NCI-H1417 (cell line): ENCODE data around the gene TMEM54.

ENCODE experiments used
- DNase-seq, 3 experiments: peaks; one replicate each; lab custom pipeline; 2025; lab: John Stamatoyannopoulos, UW

Gene TMEM54

DNA sequence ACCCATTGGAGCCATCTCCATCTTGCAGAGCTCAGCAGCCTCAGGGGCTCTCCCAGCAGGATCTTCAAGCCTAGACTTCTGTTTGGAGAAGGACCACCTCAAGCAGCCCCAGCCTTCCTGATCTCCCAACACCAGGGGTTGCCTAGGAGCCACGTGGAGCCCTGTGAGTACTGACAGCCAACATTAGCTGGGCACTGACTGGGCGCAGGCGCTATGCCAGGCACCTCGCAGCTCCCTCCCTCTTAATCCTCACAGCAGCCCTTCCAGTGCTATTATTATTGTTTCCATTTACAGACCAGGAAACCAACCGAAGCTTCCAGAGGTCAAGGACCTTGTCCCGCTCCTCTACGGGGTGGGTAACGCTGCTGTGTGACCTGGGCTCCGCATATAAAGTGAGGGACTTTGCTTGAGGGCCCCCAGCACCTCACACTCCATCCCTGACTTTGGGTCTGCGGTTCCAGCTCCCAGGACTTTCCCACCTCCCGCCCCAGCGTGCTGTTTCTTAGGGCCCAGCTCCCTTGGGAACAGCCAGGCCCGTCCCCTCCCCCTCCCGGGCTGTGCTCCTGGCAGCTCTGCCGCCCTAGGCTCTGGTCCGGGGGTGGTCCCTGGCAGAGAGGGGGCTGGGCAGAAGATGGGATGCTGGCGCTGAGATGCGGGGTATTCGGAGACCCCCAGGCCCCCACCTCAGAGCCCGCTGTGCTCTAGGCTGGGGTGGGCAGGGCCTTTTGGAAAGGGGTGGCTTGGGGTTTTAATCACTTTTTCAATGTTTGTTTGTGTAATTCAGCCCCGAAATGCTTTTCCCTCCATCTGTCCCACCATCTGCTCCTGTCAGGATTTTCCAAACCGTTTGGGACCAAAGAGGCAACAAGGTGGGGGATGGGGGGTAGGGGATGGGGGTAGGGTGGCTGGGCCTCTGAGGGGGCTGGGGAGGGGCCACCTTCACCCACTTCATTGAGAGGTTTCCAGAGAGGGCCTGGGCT, 19.0 kb downstream of the TMEM54 start:
- peak in 2 of 3 experiments; percentile 14 to 29 for DNase-seq

DNA sequence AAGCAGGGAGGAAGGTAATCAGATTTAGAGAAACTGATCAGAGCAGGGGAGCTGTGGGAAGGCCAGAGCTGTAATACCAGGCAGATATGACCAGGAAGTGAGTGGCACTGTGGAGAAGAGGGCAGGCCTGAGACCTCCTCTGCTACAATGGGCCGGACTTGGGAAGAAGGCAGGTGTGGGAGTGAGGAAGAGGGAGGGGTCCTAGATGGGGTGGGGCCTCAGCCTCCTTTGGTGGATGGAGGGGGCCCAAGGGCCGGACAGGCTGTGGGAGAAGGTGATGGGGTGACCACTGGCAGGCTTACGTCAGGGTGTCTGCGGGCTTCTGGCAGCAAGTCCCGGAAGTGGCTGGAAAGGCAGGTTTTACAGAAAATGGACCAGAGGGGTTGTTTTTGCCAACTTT, 19.9 kb downstream of the TMEM54 start:
- DNase-seq, result no peak

DNA sequence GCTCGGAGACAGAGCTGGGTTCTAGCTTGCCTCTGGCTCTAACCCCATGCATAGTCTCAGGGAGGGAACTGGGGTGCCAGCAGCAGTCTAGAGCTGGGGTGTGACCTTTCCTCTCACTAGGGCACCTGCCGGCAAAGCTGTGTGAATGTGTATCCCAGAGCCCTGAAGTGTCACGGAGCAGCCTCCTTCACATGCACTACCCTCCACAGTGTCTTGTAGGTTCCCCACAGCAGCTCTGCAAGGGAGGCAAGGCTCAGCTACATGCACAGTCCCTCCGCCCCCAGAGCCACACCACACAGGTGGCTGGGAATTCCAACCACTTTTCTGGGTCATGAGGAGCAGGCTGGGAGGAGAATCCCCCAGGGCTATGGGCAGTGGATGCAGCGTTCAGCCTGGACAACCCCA, 22.6 kb downstream of the TMEM54 start:
- no peak for DNase-seq

DNA sequence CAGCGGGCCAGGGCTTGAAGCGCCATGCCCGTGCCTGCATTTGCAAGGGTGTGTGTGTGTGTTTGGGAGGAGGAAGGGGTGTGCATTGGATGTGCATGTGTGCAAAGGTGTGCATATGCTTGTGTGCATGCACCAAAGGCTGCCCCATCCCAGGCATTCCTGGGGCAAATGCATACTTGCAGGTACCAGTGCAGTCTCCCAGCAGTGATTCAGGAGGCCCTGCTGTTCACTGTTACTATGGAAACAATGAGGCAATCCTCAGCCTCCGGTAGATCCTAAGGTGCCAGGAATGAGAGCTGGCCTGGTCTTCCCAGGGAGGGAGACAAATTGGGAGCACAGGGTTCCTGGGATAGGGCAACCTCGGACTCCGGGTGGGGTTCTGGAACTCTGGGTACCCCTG, 23.0 kb downstream of the TMEM54 start:
- DNase-seq, result peak in 2 of 3 experiments; percentile 15 to 41

DNA sequence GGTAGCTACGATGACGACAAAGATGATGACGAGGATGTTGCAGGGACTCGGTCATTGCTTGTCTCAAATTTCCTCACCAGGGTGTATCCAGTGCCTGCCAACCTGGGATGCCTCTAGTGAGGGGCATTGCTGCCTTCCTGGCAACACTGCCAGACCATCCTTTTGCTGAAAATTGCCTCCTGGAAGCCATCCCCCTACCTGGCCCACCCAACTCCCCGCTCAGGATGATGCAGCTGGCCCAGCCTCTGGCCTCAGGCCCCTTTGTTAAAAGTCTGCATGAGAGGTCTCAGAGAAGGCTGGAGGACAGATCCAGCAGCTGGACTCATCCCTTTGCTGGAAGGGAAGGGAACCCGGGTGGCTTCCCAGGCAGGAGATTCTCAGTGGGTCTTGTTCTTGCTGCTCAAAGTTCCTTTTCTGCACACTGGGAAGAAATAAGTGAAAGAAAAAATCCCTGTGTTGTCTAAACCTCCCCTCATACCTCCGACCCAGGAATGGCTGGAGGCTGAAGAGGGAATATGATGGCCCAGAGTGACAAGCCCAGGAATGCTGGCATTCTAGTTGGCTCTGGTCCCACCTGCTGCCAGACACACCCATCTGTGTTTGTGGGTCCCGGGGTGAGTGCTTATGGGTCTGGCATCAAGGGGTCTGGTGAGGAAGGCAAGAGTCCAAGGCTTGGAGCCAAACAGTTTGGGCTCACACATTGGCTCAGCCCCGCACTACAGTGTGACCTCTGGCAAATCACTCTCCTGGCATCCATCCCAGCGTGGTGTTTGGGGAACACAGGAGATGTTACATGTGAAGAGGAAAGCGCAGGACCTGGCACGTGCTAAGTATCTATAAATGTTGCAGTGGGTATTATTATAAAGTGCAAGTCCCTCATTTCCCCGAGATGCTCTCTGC, 23.7 kb downstream of the TMEM54 start:
- no peak for DNase-seq

DNA sequence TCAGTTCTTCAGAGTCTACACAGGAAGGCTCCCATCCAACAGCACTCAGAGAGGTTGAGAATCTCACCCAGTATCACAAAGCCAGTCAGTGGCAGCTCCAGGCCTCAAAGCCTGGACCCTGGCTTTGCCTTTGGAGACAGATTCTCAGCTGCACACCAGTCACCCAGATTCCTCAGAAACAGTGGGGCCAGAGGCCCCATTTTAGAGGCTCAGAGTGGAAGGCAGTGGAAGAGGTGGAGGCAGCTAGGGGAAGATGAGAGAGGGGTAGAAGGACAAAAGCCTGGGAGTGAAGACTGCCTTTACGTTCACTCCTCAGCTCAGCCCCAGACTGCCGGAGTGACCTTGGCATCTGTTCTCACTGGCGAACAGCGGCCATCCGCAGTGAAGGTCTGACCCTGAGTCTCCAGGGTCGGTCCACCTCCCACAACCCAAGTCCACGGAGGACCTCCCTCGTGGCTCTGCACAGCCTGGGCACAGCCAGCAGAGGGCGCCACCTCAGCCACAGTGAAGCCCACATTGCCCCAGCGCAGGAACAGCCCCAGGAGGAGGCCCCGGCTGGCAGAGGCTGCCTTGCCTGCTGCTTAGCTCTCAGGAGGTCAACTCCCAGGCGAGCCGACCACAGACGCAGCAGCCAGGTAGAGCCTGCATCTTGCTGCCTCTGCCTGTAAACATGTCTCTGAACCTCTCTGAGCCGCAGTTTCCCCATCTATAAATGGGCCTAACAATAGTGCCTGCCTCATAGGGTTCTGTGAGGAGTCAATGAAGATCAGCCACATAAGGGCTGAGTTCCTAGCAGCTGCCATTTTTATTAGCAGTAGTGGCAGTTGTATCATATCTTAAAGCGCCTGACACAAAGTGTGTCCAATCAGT, 24.6 kb downstream of the TMEM54 start:
- peak; percentile 32 to 40 (median 33) for DNase-seq

DNA sequence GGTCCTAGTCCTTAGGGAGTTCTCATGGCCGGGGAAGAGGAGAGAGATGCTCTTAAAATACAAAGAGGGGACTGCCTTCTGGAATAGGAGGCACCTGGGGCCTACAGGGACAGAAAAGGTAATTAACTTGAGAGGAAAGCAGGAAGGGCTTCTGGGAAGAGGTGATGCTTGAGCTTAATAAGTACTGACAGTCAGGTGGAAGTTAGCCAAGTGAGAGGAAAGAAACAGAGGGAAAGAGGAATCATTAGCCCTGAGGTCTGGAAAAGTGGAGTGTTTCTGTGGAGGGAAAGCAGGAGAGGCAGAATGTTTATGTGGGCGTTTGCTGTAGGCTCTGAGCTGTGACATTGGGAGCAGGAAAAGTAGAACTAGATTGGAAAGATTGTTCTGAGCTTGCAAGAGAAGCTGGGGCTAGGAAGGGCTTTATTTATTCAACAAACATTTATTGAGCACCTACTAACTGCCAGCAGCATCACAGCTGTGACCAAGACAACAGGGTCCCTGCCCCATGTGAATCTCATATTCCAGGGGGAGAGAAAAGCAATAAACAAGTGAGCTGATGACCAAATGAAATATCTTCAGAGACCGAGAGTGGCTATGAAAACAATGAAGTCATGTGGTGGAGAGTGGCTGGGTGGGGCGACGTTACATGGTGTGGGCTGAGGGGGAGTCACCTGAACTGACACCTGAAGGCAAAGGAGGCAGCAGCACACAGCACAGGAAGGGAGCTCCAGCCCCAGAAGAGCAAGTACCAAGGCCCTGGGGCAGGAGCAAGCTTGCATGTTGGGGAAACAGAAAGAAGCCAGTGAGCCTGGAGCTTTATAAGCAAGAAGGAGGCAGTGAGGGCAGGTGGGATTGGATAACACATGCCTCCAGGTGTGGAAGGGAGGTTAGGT, 26.1 kb downstream of the TMEM54 start:
- DNase-seq, result no peak

DNA sequence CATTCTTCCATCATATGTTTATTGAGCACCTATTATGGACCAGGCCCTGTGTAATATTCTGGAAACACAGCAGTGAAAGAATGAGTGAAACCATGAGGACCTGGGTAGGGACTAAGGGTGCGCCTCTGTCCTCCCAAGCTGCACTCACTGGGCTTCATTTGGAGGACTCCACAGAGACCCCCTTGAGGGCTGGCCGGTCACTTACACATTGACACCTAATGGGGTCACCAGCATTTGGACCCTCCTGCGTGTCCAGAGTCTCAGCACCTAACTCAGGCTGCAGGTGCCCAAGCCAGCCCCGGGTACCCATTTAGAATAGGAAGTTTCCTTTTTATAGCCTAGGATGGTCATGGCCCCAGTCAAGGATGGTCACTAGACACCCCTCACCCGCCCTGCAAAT, 27.7 kb downstream of the TMEM54 start:
- DNase-seq, result no peak

DNA sequence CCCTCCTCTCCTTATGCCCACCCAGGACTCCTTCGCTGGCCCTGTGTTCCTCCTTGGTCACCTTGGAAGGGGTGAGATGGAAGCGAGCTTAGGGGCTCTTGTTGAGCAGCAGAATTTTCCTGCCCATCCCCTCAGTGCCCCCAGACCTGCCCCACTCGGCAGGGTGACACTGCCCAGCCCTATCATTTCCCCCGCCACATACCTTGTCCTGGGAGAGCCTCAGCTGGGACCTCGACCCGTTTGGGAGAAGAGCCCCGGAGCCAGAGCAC, 29.1 kb downstream of the TMEM54 start:
- DNase-seq, result no peak

DNA sequence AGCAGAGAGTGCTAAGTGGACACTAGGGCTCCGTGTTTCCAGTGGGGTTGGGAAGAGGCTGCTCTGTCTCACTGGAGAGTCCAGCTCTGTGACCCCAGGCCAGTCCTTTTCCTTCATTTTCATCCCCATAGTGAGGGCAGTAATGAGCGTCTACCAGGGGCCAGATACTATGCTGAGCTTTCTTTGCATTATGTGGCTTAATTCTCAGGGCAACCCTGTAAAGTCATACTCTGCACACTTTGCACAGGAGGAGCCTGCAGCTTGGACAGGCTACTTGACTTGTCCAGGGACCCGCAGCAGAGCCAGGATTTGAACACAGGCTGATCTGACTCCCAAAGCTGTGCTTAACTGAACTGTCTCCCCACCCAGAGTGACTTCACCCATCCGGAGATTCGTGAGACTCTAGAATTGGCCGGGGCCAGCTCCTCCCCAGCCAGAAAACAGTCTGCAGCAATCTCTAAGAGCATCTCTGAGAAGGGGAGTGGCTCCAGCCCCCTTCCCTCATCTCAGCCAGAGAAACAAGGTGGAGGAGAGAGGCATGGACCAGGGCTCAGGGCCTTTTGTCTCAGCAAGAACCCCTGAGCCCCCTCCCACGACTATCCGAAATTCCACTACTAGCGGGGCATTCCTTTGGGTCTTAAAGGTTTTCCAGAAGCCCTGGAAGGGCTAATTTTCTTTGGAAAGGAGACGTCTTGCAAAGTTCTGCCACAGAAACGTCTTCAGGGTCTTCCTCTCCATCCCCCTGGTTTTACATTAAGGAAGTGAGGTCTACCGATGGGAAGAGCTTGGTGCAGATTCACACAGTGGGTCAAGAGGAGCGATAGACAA, 29.6 kb downstream of the TMEM54 start:
- DNase-seq, result peak in 2 of 3 experiments; percentile 33 to 68

DNA sequence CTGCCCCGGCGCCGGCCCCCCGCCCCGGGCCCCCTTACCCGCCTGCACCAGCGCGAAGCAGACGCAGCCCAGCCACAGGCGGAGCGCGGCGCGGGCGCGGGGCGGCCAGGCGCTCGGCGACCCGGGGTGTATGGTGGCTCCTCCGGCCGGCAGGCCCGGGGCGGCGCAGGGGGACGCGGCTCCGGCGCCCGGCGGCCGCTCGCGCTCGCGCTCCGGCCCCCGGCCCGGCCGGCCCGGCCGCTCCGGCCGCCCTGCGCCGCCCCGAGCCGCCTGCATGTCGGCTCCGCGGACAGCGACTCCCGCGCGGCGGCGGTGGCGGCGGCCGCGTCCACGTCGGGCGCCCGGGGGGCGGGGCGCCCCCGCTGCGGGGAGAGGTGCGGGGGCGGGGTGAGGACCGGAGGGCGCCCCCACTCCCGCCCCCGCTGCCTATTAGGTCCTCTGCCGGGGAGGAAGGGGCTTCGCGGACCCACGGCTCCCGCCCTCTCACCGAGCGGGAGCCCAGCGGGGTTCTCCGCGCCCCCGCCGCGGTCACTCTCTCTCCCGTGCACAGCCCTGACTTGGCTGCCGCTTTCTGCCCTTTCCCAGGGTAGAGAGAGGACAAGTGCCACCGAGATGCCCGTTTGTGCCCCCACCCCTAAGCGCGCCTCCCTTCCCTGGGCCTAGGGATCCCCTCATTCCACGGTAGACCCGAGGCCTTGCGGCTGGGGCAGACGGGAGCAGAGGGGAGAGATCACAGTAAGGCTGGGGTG, 30.4 kb downstream of the TMEM54 start, which contains the start of gene FNDC5:
Gene FNDC5 (minus strand): TSS at position 298 of the 749 bp plus-strand sequence.
- DNase-seq, result peak in 2 of 3 experiments; percentile 63 to 68

DNA sequence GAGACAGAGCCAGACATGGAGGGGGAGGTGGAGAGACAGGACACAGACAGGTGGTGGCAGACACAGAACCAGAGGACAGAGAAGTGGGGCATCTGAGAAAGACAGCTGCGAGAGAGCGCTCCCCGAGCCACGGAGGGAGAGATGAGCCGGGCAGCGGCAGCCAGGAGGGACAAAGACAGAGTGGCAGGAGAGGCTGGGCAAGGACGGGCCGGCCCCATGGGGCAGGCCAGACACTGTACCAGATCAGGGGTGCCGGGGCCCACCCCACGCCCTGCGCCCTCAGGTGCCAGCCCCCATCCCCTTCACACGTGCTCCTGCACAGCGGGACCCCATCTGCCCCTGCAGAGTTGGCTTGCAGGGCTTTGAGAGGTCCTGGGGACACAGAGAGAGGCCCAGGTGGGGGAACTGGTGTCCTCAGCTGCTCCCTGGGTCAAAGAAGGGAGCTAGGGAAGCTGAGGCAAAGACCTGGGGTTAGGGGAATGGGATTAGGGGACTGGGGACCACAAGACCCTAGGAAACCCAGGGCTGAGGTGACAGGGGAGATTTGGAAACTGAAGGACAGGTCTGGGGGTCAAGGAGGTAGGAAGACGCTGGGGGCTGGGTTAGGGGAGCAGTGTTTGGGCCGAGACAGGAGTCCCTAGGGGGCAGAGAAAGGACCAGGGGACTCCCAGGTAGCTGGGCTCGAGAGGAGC, 31.1 kb downstream of the TMEM54 start:
- peak in 2 of 3 experiments; percentile 55 to 73 for DNase-seq

DNA sequence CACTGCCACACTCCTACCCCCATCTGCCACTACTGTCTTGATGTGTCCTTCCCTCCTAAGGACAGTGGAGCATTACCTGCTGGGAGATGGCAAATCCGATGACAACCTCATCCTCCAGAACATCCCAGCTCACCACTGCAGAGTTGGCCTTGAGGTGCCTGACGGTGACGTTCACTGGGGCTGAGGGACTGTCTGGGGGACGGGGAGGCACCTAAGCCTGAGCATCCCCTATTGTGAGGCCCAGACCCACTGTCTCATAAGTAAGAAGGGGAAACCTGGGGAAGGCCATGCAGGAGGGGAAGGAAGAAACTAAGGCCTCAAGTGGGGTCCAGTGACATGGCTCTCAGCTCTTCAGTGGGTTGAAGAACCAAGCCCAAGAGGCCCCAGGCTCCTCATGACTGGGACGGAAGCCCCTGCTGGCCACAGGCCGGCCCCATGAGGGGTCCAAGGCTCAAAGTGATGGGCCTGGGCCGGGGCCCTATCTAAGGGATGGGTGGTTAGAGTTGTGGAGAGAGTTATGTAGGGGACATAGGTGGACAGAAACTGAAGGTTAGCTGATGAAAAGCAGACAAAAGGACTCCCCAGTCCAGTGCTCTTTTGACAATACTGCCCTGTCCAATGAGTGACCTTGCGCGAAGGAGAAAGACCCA, 32.3 kb downstream of the TMEM54 start:
- DNase-seq, result no peak

DNA sequence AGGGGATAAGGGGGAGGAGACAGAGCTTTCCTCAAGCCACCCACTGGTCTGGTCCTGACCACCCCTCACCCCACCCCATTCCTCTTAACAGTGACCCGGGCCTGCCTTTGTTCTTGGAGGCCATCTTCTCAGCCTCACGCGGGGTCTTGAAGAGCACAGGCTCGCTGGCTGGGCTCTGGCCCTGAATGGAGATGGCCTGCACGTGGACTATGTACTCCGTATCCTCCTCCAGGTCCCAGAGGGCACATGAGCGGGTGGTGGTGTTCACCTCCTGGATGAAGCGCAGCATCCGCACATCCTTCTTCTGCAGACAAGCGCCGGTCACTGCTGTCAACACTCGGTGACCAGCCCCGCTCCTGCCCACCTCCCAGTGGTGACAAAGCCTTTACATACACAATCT, 33.1 kb downstream of the TMEM54 start:
- DNase-seq, result no peak

DNA sequence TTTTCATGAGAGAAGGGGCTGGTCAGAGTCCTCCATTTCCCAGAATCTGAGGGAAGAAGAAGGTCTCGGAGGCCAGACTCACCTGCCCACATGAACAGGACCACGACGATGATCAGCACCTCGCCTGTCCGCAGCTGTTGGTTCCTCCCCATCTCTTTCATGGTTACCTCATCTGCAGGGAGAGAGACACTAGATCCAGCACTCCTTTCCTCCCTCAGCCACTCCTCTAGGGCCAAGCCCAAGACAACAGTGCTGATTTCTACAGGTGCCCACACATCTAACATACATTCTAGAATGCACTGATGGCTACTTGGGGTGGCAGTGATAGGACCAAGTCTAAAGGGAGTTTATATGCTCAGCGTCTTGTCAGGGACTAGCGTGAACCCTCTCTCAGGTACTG, 33.5 kb downstream of the TMEM54 start:
- no peak for DNase-seq

DNA sequence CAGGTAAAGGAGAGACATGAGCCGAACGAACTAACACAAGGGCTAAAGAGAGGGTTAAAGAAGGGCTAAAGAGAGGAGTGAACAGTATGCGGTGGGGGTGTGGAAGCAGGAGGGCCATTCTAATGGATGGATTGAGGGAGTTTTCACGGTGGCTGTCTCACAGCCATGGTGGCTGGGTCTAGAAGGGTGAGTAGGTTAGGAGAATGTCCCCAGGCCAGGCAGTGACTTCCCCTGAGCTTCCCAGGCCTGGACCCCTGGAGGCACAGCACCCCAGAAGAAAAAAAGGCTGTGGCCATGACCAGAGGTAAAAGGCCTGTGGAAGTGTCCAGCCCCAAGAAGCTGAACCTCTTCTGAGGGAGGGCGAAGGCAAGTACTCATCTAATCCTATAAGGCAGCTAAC, 34.0 kb downstream of the TMEM54 start:
- DNase-seq, result no peak

DNA sequence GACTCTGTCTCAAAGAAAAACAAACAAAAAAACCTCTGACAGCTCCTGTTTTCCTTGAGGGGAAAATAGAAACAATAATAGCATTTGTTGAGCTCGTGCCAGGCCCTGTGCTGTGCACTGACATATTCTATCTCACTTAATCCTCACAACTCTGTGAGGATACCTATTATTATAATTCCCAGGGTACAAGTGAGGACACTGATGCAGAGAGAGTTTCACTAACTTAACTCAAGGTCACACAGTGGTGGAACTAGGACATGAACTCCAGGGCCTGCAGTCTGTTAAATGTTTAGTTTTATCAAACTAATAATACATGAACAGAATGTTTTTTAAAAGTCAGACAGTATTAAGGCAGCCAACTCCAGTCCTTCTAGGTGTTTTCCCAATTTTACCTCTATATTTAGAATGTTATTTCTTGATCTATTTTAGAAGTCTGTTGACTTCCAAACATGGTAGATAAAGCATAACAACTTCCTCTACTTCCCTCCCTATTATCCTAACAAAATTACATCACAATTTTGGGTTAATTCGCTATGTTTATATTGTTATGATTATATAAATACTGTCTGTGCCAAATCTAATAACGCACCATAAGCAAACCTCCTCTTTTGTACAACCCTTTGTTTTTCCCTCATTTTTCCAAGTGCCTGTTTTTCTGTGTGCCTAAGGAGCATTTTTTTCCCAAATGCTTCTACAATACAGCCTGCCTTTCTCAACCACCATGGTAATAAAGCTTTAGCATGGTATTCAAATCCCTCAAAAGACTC, 35.4 kb downstream of the TMEM54 start:
- DNase-seq, result no peak
